Skeletal muscle tissue (tissue), 4 donors: ENCODE data around the gene EDNRA. TPM values are rescaled to one million over a fixed set of nuclear protein-coding genes. Genes with fewer than 3 reads are reported as not detected.

Experiments used
- H3K27ac ChIP-seq: one replicate; pipeline ENCODE4 v1.7.0; 2013; ENCODE audit warnings: mild to moderate bottlenecking, low read depth, low read length, inconsistent platforms
- H3K27me3 ChIP-seq, 3 donors: one replicate each; pipeline ENCODE4 v1.7.0; 2013; ENCODE audit warnings: low read length in 3 of 3; ENCODE audit not compliant: control insufficient read depth in 3 of 3, insufficient read depth in 3 of 3
- H3K36me3 ChIP-seq, 3 donors: one replicate each; pipeline ENCODE4 v1.7.0; 2013; ENCODE audit warnings: low read length in 3 of 3; ENCODE audit not compliant: control insufficient read depth in 3 of 3, insufficient read depth in 3 of 3
- H3K4me1 ChIP-seq, 3 donors: one replicate each; pipeline ENCODE4 v1.7.0; 2013; ENCODE audit warnings: low read length in 3 of 3, mild to moderate bottlenecking in 3 of 3; ENCODE audit not compliant: control insufficient read depth in 3 of 3, insufficient read depth in 3 of 3
- H3K4me3 ChIP-seq, 3 donors: one replicate each; pipeline ENCODE4 v1.7.0; 2013; ENCODE audit warnings: low read length in 3 of 3
- H3K9ac ChIP-seq, 3 donors: one replicate each; pipeline ENCODE4 v1.7.0; 2013; ENCODE audit warnings: low read length in 3 of 3, mild to moderate bottlenecking in 3 of 3, moderate library complexity in 2 of 3, low read depth in 1 of 3
- H3K9me3 ChIP-seq, 3 donors: one replicate each; pipeline ENCODE4 v1.7.0; 2013; ENCODE audit warnings: low read length in 3 of 3; ENCODE audit not compliant: control insufficient read depth in 3 of 3
- total RNA-seq: library from RNA; depleted of rRNA; stranded (reverse); fragments of >200 nt; gene quantifications from one replicate; pipeline ENCODE4 v1.2.3, GENCODE V29; 2014
- donor health status: Osteomylitis.

EDNRA gene
- total RNA-seq, 1 donor from 2014 or later = 41.8 TPM

DNA sequence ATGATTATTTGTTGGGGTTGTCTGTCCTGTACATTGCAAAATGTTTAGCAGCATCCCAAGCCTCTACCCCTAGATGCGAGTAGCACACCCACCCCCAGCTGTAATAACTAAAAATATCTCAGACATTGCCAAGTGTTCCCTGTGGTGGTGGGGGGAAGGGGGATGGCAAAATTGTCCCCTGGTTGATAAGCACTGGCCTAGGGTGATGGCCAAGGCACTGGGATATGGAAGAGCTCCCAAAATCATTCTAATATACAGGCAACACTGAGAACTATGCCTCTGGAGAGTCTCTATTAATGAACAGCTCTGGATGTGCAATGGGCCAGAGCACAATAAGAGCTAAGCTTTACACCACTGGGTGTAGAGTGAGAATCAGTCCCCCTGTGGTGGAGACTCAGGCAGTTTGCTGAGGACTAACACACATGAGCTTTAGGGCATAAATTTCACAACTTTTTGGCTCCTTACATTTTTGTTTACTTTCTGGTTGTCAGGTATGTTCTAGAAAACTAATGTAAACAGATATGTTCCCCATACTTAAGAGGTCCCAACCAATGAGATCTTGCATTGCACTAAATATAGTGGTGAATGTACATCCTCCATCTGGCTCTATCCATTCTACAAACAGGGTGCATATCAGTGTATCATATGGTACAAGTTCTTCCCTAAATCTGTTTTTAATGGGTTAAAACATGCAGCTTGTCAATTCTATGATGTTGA lies 34.5 kb downstream of the EDNRA start:
- Histone ChIP-seq H3K36me3 (no peaks in the 10 kb centered on the region), H3K27me3 (no peaks in the 10 kb centered on the region), H3K4me1 (no peaks in the 10 kb centered on the region), H3K27ac (no peak overlapping the region), H3K9ac (no peak overlapping the region), H3K4me3 (no peak overlapping the region), H3K9me3 (no peaks in the 10 kb centered on the region)

GRCh38 chr4:147516133-147516532 lies 35.2 kb downstream of the EDNRA start:
- H3K9ac ChIP-seq = no peak overlapping the region
- H3K27ac ChIP-seq = no peak overlapping the region
- no peaks in the 10 kb centered on the region for H3K4me1 ChIP-seq
- no peak overlapping the region for H3K4me3 ChIP-seq
- no peaks in the 10 kb centered on the region for H3K27me3 ChIP-seq
- H3K9me3 ChIP-seq = no peaks in the 10 kb centered on the region
- H3K36me3 ChIP-seq = no peaks in the 10 kb centered on the region

DNA sequence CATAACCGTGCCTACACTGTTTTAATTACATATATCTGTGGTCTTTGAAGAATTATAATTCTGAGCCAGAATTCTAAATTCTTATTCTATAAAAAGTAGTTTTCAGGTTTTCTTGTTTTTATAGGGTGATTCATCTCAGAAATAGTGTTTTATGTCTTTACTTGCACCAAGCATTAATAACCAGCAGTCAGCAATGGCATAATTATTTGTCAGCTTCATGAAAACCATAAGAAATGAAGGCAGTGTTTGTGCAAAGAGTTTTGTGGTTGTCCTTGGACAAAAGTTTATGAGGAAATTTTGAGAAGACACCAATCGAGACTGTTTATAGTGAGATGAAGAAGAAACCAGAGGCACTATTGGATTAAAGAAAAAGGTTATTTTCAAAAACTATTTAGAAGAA lies 37.2 kb downstream of the EDNRA start:
- Histone ChIP-seq H3K9ac (no peak overlapping the region), H3K36me3 (no peaks in the 10 kb centered on the region), H3K27ac (no peak overlapping the region), H3K4me1 (no peaks in the 10 kb centered on the region), H3K9me3 (no peaks in the 10 kb centered on the region), H3K4me3 (no peak overlapping the region), H3K27me3 (no peaks in the 10 kb centered on the region)

- H3K4me1 ChIP-seq = no peaks in the 10 kb centered on the region
- H3K27ac ChIP-seq = no peak overlapping the region
- H3K27me3 ChIP-seq = no peaks in the 10 kb centered on the region
- H3K36me3 ChIP-seq = no peaks in the 10 kb centered on the region
- no peaks in the 10 kb centered on the region for H3K9me3 ChIP-seq
- H3K9ac ChIP-seq = no peak overlapping the region
- H3K4me3 ChIP-seq = no peak overlapping the region
Observed at GRCh38 chr4:147518846-147519767, 38.2 kb downstream of the EDNRA start.

- Histone ChIP-seq H3K9ac (no peak overlapping the region), H3K27me3 (no peaks in the 10 kb centered on the region), H3K36me3 (no peaks in the 10 kb centered on the region), H3K27ac (no peak overlapping the region), H3K4me1 (no peaks in the 10 kb centered on the region), H3K4me3 (no peak overlapping the region), H3K9me3 (no peaks in the 10 kb centered on the region)
Observed at GRCh38 chr4:147524601-147525000, 43.7 kb downstream of the EDNRA start.

DNA sequence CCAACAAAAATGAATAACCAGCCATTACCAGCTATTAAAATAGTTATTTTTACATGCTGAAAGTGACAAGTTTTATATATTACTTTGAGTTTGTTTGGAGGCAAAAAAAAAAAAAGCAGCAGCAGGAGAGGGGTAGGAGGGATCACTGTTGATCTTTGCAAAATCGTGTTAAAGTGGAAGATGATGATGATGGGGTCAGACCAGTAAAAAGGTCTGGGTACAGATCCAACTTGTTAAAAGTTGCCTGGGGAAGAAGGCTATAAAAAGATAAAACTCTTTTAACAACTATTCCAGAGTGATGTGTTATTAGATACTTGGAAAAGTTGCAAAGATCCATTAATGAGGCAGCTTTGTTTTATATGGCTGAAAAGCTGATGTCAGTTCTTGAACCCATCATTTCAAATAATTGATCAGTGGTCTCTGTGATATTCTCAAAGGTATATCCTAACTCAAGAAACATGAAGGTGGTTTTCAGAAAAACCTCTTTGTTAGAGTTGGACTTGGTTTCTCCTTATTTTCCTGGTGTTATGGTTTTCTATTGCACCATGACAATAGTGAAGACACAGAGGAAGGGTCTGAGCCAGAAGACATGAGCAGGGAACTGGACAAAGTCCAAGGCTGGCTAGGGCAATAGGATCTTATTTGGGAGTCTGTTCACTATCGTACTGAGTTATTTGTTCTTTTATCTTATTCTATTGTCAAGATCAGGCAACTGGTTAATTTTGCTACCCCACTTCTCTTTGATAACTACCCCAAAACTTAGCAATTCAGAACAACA lies 44.8 kb downstream of the EDNRA start:
- Histone ChIP-seq H3K27ac (no peak overlapping the region), H3K9me3 (no peaks in the 10 kb centered on the region)

DNA sequence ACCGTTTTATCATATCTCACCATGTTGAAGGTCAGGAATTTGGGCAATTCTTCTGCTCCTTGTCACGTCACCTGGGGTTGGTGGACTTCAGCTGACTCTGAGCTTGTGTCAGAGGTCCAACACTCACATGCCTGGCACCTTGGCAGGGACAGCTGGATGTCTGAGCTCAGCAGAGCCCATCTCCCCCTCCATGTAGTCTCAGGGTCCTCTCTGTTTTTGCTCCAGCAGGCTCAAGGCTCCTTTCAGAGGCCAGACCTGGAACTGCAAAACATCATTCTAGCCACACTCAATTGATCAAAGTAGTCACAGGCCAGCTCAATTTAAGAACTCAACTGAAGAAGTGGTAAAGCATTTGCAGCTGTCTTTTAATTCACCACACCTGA lies 45.4 kb downstream of the EDNRA start:
- Histone ChIP-seq H3K4me1 (no peaks in the 10 kb centered on the region), H3K27me3 (no peaks in the 10 kb centered on the region), H3K27ac (no peak overlapping the region), H3K4me3 (no peak overlapping the region), H3K9ac (no peak overlapping the region), H3K9me3 (no peaks in the 10 kb centered on the region), H3K36me3 (no peaks in the 10 kb centered on the region)

More for the DNA sequence above, 44.8 kb downstream of the EDNRA start:
- no peak overlapping the region for H3K9ac ChIP-seq
- no peaks in the 10 kb centered on the region for H3K27me3 ChIP-seq
- no peak overlapping the region for H3K4me3 ChIP-seq
- H3K36me3 ChIP-seq = no peaks in the 10 kb centered on the region
- H3K4me1 ChIP-seq = no peaks in the 10 kb centered on the region

DNA sequence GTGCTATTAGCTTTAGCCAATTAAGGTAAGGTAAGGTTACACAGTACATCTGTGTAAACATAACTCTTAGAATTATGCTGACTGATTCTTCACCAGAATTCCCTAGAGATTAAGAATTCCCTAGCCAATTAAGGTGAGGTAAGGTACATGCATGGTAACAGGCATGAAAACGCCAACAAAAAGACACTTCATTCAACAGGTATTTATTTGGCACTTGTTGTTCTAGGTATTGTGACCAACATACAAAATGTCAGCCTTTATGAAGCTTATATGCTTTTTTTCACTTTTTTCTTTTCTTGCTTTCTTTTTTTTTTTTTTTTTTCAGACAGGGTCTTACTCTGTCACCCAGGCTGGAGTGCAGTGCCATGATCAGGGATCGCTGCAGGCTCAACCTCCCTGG lies 47.2 kb downstream of the EDNRA start:
- H3K9ac ChIP-seq = no peak overlapping the region
- no peaks in the 10 kb centered on the region for H3K4me1 ChIP-seq
- no peak overlapping the region for H3K27ac ChIP-seq
- no peaks in the 10 kb centered on the region for H3K36me3 ChIP-seq
- H3K27me3 ChIP-seq = no peaks in the 10 kb centered on the region
- no peak overlapping the region for H3K4me3 ChIP-seq
- H3K9me3 ChIP-seq = no peaks in the 10 kb centered on the region

GRCh38 chr4:147530134-147530533 lies 49.2 kb downstream of the EDNRA start:
- Histone ChIP-seq H3K9me3 (no peaks in the 10 kb centered on the region), H3K27ac (no peak overlapping the region), H3K9ac (no peak overlapping the region), H3K36me3 (no peaks in the 10 kb centered on the region), H3K4me1 (no peaks in the 10 kb centered on the region), H3K27me3 (no peaks in the 10 kb centered on the region), H3K4me3 (no peak overlapping the region)

DNA sequence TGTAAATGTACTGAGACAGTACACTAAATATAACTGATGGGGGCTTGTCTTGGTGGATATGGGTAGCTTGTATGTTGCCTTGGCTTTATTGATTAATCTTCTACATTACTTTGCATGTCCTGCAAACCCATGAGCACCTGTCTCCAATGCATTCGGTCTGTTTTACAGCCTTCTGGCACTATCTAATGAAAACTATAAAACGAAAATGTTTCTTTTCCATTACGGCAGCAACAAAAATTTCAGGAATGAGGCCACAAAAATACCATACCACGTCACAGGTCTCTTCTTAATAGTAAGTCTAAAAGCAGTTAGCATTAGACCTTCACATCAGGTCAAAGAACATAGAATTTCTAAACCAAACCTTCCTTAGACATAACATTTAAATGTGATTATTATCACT lies 49.8 kb downstream of the EDNRA start:
- Histone ChIP-seq H3K27me3 (no peaks in the 10 kb centered on the region), H3K4me3 (no peak overlapping the region), H3K4me1 (no peaks in the 10 kb centered on the region), H3K27ac (no peak overlapping the region), H3K36me3 (no peaks in the 10 kb centered on the region), H3K9ac (no peak overlapping the region), H3K9me3 (no peaks in the 10 kb centered on the region)
